ENCODE data around the gene TSHR.

DNA sequence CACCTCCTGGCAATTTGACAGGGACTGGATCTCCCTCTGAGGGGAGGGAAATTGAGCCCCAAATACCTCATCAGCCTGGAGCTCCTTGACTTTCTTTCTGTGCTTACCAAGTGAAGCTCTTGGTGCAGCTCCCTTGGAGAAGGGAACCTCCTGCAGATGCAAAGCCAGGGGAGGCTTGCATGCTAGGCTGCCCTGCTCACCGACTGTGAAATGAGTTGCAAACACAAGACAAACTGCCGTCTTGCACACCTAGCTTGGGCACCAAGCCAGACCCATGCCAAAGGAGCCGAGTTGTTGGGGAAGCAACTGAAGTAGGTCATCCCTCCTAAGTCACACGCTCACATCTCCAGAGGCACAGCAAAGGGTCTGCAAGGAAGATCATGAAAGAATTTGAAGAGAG, 170.1 kb downstream of the TSHR start:
- no peak for TF ChIP-seq TAF1 (IDR thresholded peaks at IDR 0.05; ENCODE audit: borderline replicate concordance, low read depth, low read length)
- no peak for TF ChIP-seq POLR2AphosphoS5 (IDR thresholded peaks at IDR 0.05; ENCODE audit: low read depth, low read length)
